Mesenteric fat pad (tissue), 1 donor: ENCODE results near the gene CYP2R1. TPM values are rescaled to one million over a fixed set of nuclear protein-coding genes. Genes with fewer than 3 reads are reported as not detected.
A peak's percentile ranks its signal among the peaks of the same experiment; 100 is the strongest.

ENCODE experiments used
- DNase-seq: peaks from one replicate; pipeline ENCODE4 v3.0.0-alpha.2; 2020; ENCODE audit warnings: low spot score
- long read RNA-seq: library from polyadenylated mRNA; unstranded; transcript quantifications from one replicate; pipeline ENCODE4 v2.0.0, GENCODE V29; 2020
- total RNA-seq: library from RNA; stranded (reverse); fragmentation: NEBNext Ultra II Directional; extraction: Animal tissue kit (Norgen Biotek cat#: 25700); gene quantifications from one replicate; pipeline ENCODE4 v1.2.1, GENCODE V29; 2021
- donor health status: DM: yes; HTN: yes; CAD: no.

CYP2R1 gene
- 6.3 TPM for total RNA-seq
- long read RNA-seq, transcript CYP2R1-206 (5 exons, 1,882 nt) = major isoform, 6 of 21 reads
- long read RNA-seq, partial matches to known transcripts = 2 of 21 reads
- long read RNA-seq, other reads (novel, unspliced or antisense) = 10 of 21 reads

DNA sequence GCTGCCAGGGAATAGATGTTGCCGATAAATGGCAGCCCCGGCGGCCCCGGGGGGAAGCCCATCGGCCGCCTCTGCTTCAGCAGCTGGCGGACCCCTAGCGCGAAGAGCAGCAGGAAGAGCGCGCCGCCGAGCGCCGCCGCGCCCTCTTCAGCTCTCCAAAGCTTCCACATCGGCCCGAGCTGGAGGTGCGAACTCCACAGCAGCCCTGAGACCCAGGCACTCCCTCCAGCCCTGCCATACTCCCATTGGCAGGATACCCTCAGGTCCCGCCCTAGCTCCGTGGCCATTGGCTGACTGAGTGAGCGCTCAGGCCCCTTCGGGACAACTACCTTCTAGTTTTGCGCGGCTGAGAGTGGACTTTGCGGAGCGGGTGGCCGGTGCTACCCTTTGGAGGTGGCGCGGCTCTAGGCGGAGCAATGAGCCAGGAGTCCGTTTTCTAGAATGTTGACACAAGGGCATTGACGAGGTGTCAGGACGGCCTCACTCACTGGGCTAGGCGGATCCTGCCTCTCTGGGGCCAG is at the start of gene CYP2R1:
Gene CYP2R1 (minus strand): TSS at position 196 of the 521 bp plus-strand sequence. CDS start 26 bp downstream, at position 170.
- peak; percentile 97 for DNase-seq

- DNase-seq = no peak
Measured at GRCh38 chr11:14938936-14939335, 46.9 kb upstream of the CYP2R1 start.

DNA sequence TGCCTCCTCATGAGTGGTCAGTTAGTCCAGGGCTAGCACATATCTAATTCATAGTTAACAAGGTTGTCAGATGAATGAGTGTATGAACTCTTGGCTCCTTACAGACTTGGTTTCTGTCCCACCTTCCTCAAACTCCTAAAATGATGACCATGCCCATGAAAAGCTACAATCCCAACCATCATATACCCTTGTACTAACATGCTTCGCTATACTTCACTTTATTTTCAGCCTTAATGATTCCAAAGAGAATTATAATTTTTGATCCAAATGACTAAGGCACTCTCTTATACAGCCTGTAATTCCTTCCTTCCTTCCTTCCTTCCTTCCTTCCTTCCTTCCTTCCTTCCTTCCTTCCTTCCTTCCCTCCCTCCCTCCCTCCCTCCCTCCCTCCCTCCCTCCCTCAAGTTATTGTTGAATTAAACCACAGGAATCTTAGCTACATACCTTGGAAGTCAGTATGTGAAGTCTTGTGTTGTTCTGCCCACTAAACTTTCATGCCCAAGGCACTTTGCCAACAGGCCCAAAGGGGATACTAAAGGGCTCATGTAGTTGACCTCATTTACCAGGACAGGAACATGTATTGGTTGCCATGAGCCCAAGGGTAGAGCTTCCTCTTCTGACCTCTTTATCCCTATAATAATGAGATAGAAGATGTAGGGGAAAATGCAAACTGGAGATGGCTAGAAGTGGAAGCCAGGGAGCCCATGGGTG is 42.8 kb upstream of the CYP2R1 start:
- no peak for DNase-seq

DNA sequence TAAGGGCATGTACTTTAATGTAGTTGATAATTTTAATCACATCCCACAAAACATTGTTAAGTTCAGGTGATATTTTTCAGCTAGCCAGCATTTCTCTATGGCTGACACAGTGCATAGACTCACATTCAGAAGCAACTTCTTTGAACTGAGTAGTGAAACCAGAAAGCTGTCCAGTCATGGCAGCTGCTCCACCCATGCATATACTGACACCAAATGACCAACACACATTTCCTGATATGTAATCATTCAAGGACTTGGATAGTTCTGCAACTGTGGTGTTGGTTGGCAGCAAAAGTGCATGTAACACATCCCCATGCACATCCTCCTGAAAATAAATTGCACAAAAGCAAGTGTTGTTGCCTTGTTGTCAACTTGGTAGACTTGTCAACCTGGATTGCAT is 40.4 kb upstream of the CYP2R1 start:
- no peak for DNase-seq

- DNase-seq = no peak
Measured at GRCh38 chr11:14930369-14930768, 38.3 kb upstream of the CYP2R1 start.

DNA sequence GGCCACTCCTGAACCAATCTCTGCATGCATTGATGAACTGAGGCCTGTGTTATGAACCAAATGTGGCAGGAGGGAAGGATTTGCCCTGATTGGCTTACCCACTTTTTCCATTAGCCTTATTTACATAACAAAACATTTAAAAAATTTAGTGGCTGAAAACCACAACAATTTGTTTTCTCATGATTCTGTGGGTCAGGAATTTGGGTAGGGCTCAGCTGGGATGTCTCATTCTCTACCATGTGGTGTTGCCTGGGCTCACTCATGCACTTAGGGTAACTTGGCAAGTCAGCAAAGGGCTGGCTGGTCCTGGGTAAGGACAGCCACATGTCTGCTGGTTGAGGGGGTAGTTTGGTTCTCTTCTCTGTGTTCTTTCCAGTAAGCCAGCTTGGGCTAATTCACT is 35.1 kb upstream of the CYP2R1 start:
- no peak for DNase-seq

DNA sequence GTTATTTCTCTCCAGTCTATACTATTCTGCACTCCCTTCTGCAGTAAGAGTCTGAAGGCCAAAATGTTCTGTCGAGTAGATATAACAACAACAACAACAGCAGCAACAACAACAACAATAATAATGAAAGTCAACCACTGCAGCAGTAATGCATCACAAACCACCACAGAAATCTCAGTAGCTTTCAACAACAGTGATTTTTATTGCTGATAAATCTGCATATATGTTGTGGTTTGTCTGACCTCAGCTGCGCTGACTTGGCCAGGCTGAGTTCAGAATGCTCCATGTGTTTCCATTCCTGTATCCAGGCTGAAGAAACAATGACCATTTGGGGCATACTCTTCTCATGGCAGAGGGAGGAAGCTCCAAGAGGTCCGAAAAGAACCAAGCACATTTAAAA is 32.3 kb upstream of the CYP2R1 start:
- DNase-seq = no peak

DNA sequence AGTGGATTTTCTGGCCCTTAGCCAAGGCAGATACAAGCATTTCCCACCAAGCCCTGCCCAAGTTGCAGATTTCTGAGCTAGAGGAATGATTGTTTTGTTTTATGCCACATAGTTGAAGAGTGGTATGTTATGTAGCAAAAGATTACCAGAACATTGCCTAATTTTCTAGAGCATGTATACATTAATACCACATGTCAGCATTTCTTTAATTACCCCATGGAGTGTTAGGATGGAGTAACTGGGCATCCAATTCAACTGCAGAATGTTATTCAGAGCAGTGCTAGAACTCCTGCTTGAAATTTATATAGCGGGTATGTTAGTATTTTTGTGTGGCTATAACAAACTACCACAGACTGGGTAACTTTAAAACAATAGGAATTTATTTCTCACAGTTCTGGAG is 24.4 kb upstream of the CYP2R1 start:
- no peak for DNase-seq

DNA sequence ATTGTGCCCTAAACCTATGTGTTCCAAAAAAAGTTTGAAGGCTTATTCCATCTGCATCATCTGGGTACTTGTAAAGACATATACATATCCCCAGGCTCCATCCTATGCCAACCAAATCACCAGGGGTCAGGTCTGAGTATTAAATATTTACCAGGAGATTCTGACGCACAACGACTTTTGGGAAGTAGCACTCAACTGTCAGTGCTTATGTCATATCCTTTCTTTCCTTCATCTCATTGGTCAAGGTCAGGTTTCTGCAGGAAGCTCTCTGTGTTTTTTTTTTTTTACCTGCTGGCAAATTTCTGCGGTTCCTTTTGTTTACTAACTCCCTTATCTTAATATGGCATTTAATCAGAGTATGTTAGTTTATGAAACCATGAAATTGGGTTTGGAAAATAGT is 22.5 kb upstream of the CYP2R1 start:
- no peak for DNase-seq

GRCh38 chr11:14908214-14908880 is 16.3 kb upstream of the CYP2R1 start:
- no peak for DNase-seq

GRCh38 chr11:14907411-14908213 is 15.6 kb upstream of the CYP2R1 start:
- DNase-seq = peak; percentile 92

- no peak for DNase-seq
Measured at GRCh38 chr11:14906993-14907392, 15.0 kb upstream of the CYP2R1 start.

GRCh38 chr11:14906578-14906977 is 14.5 kb upstream of the CYP2R1 start:
- DNase-seq = no peak

DNA sequence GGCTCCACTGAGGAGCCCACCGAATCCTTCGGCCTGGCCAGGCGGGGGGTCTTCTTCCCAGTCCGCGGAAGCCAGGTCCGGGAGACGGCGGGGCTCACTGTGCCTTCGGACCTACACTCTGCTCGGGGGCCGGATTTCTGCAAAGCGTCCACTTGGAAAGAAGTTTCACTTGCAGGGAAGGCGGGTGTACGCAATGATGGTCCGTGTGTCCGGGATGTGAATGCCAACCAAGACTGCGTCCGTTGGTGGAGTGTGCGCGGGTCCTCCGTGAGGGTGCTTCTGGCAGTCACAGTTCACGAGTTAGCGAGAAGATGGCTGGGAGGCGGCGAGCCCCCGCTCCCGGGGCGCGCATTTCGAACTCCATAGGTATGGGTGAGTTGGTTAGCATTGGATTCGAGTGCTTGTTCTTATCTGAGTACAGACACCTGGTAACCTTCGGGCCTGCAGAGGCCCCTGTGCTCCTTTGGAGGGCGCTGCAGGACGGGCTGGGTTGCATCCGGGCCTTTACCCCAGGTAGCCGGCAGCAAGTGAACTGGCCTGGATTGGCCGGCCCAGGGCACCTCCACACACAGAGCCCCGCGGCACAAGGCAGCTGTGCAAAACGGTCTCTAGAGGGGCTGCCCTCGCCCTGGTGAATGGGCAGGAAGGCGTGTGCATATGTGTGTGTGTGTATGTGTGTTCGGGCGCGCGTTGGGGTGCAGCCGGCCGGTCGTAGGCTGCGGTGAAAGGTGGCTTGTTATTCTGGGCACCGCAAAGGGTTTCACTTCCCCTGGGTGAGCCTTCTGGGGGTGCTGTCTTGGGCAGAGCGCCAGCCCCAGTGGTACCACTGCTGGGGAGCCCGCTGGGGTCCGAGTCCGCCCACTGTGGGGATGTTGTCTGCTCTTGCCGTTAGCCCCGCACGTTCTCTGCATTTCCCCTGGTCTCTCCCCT is 13.3 kb upstream of the CYP2R1 start:
- no peak for DNase-seq

GRCh38 chr11:14904745-14905103 is 12.7 kb upstream of the CYP2R1 start:
- peak; percentile 95 for DNase-seq

GRCh38 chr11:14902650-14903350 is 10.8 kb upstream of the CYP2R1 start:
- no peak for DNase-seq

GRCh38 chr11:14898906-14899305 is 6.9 kb upstream of the CYP2R1 start:
- DNase-seq = no peak

DNA sequence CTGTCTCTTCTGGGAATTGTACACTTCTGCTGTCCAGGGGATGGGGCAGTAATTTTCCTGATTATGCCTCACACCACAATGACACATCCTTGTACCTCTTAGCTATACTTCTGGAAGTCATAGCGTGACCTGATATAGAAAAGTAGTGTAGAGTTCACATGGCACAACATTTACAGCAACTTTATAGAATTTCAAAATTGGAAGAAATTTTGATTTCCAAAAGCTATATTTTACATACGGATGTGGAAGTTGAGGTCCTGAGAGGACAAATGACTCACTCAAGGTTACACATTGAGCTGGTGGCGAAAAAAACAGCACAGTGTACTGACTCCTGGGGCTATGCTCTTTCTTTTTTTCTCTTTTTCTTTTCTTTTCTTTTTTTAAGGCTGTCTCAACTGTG is 6.3 kb upstream of the CYP2R1 start:
- no peak for DNase-seq

DNA sequence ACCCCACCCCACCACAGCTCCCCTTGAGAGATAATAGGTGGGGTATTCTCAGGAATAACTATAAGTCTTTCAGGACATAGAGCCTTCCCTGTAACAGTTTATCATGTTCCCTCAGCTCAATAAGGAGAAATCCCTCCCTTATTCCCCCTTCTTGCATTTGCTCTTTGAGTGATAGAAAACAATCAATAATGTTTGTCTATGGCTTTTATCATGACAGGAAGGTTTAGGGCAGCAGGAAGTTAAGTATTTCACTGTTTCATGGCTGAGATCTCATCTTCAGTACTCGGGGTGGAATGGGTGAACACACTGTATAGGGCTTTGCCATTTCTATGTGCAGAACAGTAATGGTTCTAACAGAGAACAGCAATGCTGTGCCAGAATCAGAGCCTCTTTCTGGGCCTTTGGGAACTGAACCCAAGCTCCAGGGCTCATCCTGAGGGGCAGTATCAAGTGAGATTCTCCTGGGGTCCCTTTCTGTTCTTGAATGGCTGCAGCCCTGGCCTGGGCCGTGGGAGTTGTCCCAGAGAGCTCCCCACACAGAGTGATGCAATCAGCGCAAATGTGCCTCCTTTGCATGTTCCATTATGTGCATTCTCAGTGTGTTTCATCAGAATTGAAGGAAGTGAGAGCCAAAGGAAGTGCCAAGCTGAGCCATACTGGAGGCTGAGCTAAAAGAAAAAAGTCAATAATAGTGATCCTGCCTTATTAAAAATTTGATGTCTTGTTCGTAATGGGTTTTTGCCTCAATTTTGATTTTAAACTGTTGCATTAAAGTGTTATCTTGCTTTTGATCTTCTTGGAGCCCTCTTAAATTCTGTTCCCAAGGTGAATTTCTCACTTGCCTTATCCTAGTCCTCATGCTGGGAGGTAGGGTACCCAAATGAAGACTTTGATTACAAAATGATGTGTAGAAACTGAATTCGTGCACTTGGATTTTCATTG is 2.9 kb upstream of the CYP2R1 start:
- no peak for DNase-seq
